Measurements from ENCODE around the gene CPS1. TPM values are rescaled to one million over a fixed set of nuclear protein-coding genes. Genes with fewer than 3 reads are reported as not detected.

CPS1 gene
- total and polyA plus RNA-seq, 2 of the 4 experiments (the other 2 are of a cell fraction), result 5.4 to 20.1 TPM

- Histone ChIP-seq H3K27ac (ENCODE audit: insufficient read depth, low read length) (no peak overlapping the region), H2AK9ac (replicated peaks; ENCODE audit: low read depth, low read length, poor library complexity) (no peak overlapping the region), H3K56ac (ENCODE audit: extremely low read depth, insufficient read depth, low read length) (no peak overlapping the region), H3K79me1 (ENCODE audit: low read depth in 1 of 2, low read length in 2 of 2) (no peaks in the 10 kb centered on the region), H3K9ac (ENCODE audit: low read depth, low read length) (no peak overlapping the region), H2AFZ (replicated peaks; ENCODE audit: low read length, poor library complexity) (no peak overlapping the region), H3K4me3 (ENCODE audit: insufficient read depth, low read depth, low read length) (no peak overlapping the region), H4K8ac (ENCODE audit: low read depth in 2 of 2, low read length in 2 of 2) (no peak overlapping the region), H3K23ac (ENCODE audit: low read depth, low read length) (no peak overlapping the region), H4K5ac (ENCODE audit: low read depth, low read length) (no peak overlapping the region), H2BK20ac (ENCODE audit: low read depth, low read length) (no peak overlapping the region), H3K4me1 (ENCODE audit: control insufficient read depth, insufficient read depth, low read length) (no peaks in the 10 kb centered on the region), H3K4ac (ENCODE audit: low read depth, low read length) (no peak overlapping the region), H3K9me3 (ENCODE audit: control insufficient read depth, insufficient read depth, low read length) (no peaks in the 10 kb centered on the region), H3K4me2 (ENCODE audit: low read depth, low read length) (no peak overlapping the region), H3K18ac (ENCODE audit: low read depth, low read length) (no peak overlapping the region), H3K27me3 (ENCODE audit: control insufficient read depth, insufficient read depth, low read length) (no peaks in the 10 kb centered on the region), H3K14ac (replicated peaks; ENCODE audit: low read depth, low read length) (no peak overlapping the region), H4K20me1 (ENCODE audit: insufficient read depth, low read length) (no peaks in the 10 kb centered on the region), H2BK120ac (ENCODE audit: low read depth, low read length) (no peak overlapping the region), H2BK5ac (ENCODE audit: low read depth, low read length, poor library complexity, severe bottlenecking) (no peak overlapping the region), H4K91ac (ENCODE audit: insufficient read depth, low read depth, low read length) (no peak overlapping the region), H3K9me1 (ENCODE audit: insufficient read depth, low read length) (no peaks in the 10 kb centered on the region; the same call in 1 of the 2 replicates), H2BK15ac (ENCODE audit: low read depth, low read length) (no peak overlapping the region), H2AK5ac (ENCODE audit: low read depth, low read length) (no peak overlapping the region), H3K36me3 (ENCODE audit: control insufficient read depth, insufficient read depth, low read length) (no peaks in the 10 kb centered on the region)
- no TSS peak for BruUV-seq (replicated peaks)
- in situ Hi-C loops (cut with MboI; ENCODE audit: low sequenced_read_pairs), result no loop called here
- ATAC-seq (ENCODE audit: low read depth) (no peak), DNase-seq (no peak)
- ChIA-PET POLR2A (ENCODE audit: unreplicated experiment) (no interaction called here), CTCF (no interaction called here)
- intact Hi-C loops (cut with micrococcal nuclease), result no loop called here
- dilution Hi-C loops (cut with HindIII; ENCODE audit: low sequenced_read_pairs, unreplicated experiment), result no loop called here
- TF ChIP-seq NFE2L2 (IDR thresholded peaks at IDR 0.05; ENCODE audit: low read depth, low read length) (no peak), RFX5 (IDR thresholded peaks at IDR 0.05; ENCODE audit: low read depth, low read length) (no peak), USF2 (IDR thresholded peaks at IDR 0.05; ENCODE audit: low read depth, low read length) (no peak), RCOR1 (IDR thresholded peaks at IDR 0.05; ENCODE audit: insufficient replicate concordance, low read length) (no peak), FOS (IDR thresholded peaks at IDR 0.05; ENCODE audit: low read depth, low read length) (no peak), BHLHE40 (IDR thresholded peaks at IDR 0.05; ENCODE audit: low read depth, low read length) (no peak), MAZ (IDR thresholded peaks at IDR 0.05; ENCODE audit: borderline replicate concordance, low read depth, low read length) (no peak), MAFK (IDR thresholded peaks at IDR 0.05; ENCODE audit: low read depth, low read length) (no peak), RAD21 (IDR thresholded peaks at IDR 0.05; ENCODE audit: low read length) (no peak)
- TF ChIP-seq, protein P1, sequence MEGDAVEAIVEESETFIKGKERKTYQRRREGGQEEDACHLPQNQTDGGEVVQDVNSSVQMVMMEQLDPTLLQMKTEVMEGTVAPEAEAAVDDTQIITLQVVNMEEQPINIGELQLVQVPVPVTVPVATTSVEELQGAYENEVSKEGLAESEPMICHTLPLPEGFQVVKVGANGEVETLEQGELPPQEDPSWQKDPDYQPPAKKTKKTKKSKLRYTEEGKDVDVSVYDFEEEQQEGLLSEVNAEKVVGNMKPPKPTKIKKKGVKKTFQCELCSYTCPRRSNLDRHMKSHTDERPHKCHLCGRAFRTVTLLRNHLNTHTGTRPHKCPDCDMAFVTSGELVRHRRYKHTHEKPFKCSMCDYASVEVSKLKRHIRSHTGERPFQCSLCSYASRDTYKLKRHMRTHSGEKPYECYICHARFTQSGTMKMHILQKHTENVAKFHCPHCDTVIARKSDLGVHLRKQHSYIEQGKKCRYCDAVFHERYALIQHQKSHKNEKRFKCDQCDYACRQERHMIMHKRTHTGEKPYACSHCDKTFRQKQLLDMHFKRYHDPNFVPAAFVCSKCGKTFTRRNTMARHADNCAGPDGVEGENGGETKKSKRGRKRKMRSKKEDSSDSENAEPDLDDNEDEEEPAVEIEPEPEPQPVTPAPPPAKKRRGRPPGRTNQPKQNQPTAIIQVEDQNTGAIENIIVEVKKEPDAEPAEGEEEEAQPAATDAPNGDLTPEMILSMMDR (conservative IDR thresholded peaks at IDR 0.05; ENCODE audit: low read depth, low read length), result no peak
- TF ChIP-seq, protein P2, sequence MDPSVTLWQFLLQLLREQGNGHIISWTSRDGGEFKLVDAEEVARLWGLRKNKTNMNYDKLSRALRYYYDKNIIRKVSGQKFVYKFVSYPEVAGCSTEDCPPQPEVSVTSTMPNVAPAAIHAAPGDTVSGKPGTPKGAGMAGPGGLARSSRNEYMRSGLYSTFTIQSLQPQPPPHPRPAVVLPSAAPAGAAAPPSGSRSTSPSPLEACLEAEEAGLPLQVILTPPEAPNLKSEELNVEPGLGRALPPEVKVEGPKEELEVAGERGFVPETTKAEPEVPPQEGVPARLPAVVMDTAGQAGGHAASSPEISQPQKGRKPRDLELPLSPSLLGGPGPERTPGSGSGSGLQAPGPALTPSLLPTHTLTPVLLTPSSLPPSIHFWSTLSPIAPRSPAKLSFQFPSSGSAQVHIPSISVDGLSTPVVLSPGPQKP (IDR thresholded peaks at IDR 0.05; ENCODE audit: borderline replicate concordance, low read depth, low read length), result no peak
- no CpG with 5 or more reads among the region's 2 CpGs for WGBS, 2 experiments (ENCODE audit: extremely low coverage in 2 of 2, insufficient read length in 1 of 2)
Measured at GRCh38 chr2:210533389-210533788, 23.0 kb upstream of the CPS1 start.

All from IMR-90 (cell line).